Tibial artery (tissue), 4 donors: ENCODE results near the gene SCN7A.

Experiments
- DNase-seq, 2 donors: peaks; one replicate each; pipeline ENCODE4 v3.0.0-alpha.2; 2019
- H3K27ac ChIP-seq, 2 donors: fragments of 200-600 bp; sonication (generic) in 1 of 2; 1 replicate in 1 of 2; 2 replicates in 1 of 2; pipeline ENCODE4 v1.5.1; 2018 to 2019; ENCODE audit warnings: mild to moderate bottlenecking in 1 of 2
- H3K27me3 ChIP-seq, 2 donors: fragments of 200-600 bp; sonication (generic) in 1 of 2; one replicate each; pipeline versions ENCODE4 v1.5.1 to v1.6.0; 2016 to 2019
- H3K36me3 ChIP-seq, 3 donors: fragments of 200-600 bp; sonication (generic) in 2 of 3; one replicate each; pipeline ENCODE4 v1.5.1; 2016 to 2019; ENCODE audit warnings: mild to moderate bottlenecking in 2 of 3
- H3K4me1 ChIP-seq, 4 donors: fragments of 200-600 bp; sonication (generic) in 2 of 4; 1 replicate in 3 of 4; 2 replicates in 1 of 4; pipeline ENCODE4 v1.5.1; 2016 to 2019
- H3K4me3 ChIP-seq, 2 donors: fragments of 200-600 bp; sonication (generic) in 1 of 2; 1 replicate in 1 of 2; 2 replicates in 1 of 2; pipeline ENCODE4 v1.5.1; 2018 to 2019; ENCODE audit warnings: mild to moderate bottlenecking in 2 of 2
- H3K9me3 ChIP-seq, 3 donors: fragments of 200-600 bp; sonication (generic) in 1 of 3; one replicate each; pipeline ENCODE4 v1.5.1; 2016 to 2019
- CTCF ChIP-seq, 2 experiments: fragments of 200-600 bp in 1 of 2; fragments of 450-650 bp in 1 of 2; IDR thresholded peaks; one replicate each; pipeline ENCODE4 v1.5.1; 2017 to 2019; ENCODE audit warnings: antibody characterized with exemption in 2 of 2, mild to moderate bottlenecking in 1 of 2, moderate library complexity in 1 of 2
- intact Hi-C: fragments of 100-400 bp; cut with DNase I; formaldehyde crosslinking; loops from one replicate; pipeline ENCODE4 v1.15.0; 2023; ENCODE audit warnings: low total_unique reads

SCN7A gene

GRCh38 chr2:166499281-166499680, 5.2 kb upstream of the SCN7A start:
- no peak for TF ChIP-seq CTCF (IDR thresholded peaks at IDR 0.05)
- Histone ChIP-seq H3K4me3 (no peak overlapping the region), H3K9me3 (no peaks in the 10 kb centered on the region), H3K36me3 (no peaks in the 10 kb centered on the region), H3K27ac (no peak overlapping the region), H3K27me3 (peaks cover 0 to 2% of the 10 kb centered on the region in 2 donors), H3K4me1 (peaks cover 0 to 1% (median 0%) of the 10 kb centered on the region in 4 donors)
- DNase-seq = no peak
- intact Hi-C loops = no loop called here

GRCh38 chr2:166491461-166491860, 2.6 kb downstream of the SCN7A start:
- Histone ChIP-seq H3K4me1 (peaks cover 0 to 7% (median 0%) of the 10 kb centered on the region in 4 donors), H3K27ac (no peak overlapping the region), H3K36me3 (no peaks in the 10 kb centered on the region), H3K27me3 (peaks cover 0 to 6% of the 10 kb centered on the region in 2 donors), H3K4me3 (no peak overlapping the region), H3K9me3 (no peaks in the 10 kb centered on the region)
- TF ChIP-seq CTCF (IDR thresholded peaks at IDR 0.05) = no peak
- intact Hi-C loops = no loop called here
- DNase-seq = no peak

GRCh38 chr2:166487171-166487570, 6.9 kb downstream of the SCN7A start:
- no peak overlapping the region for H3K27ac ChIP-seq
- H3K36me3 ChIP-seq = no peaks in the 10 kb centered on the region
- H3K27me3 ChIP-seq = no peaks in the 10 kb centered on the region
- TF ChIP-seq CTCF (IDR thresholded peaks at IDR 0.05) = no peak
- H3K9me3 ChIP-seq = no peaks in the 10 kb centered on the region
- H3K4me1 ChIP-seq = no peaks in the 10 kb centered on the region
- no peak for DNase-seq
- intact Hi-C loops = no loop called here
- no peak overlapping the region for H3K4me3 ChIP-seq

GRCh38 chr2:166485558-166486178, 8.4 kb downstream of the SCN7A start:
- Histone ChIP-seq H3K27ac (no peak overlapping the region), H3K27me3 (no peaks in the 10 kb centered on the region), H3K4me1 (no peaks in the 10 kb centered on the region), H3K36me3 (no peaks in the 10 kb centered on the region), H3K4me3 (no peak overlapping the region), H3K9me3 (no peaks in the 10 kb centered on the region)
- no peak for DNase-seq
- intact Hi-C loops = no loop called here
- TF ChIP-seq CTCF (IDR thresholded peaks at IDR 0.05) = no peak

GRCh38 chr2:166472332-166472731, 21.7 kb downstream of the SCN7A start:
- Histone ChIP-seq H3K9me3 (no peaks in the 10 kb centered on the region), H3K27ac (no peak overlapping the region), H3K36me3 (no peaks in the 10 kb centered on the region), H3K4me3 (no peak overlapping the region), H3K4me1 (no peaks in the 10 kb centered on the region), H3K27me3 (no peaks in the 10 kb centered on the region)
- intact Hi-C loops = no loop called here
- no peak for DNase-seq
- no peak for TF ChIP-seq CTCF (IDR thresholded peaks at IDR 0.05)
